Islet of Langerhans (tissue), 1 donor: ENCODE measurements around the gene GRIN2C.

Experiments used
- FAIRE-seq: peaks from one replicate; lab custom pipeline; 2011; peaks lifted over from hg19 to GRCh38; lab: Jason Lieb, UNC

GRIN2C gene

DNA sequence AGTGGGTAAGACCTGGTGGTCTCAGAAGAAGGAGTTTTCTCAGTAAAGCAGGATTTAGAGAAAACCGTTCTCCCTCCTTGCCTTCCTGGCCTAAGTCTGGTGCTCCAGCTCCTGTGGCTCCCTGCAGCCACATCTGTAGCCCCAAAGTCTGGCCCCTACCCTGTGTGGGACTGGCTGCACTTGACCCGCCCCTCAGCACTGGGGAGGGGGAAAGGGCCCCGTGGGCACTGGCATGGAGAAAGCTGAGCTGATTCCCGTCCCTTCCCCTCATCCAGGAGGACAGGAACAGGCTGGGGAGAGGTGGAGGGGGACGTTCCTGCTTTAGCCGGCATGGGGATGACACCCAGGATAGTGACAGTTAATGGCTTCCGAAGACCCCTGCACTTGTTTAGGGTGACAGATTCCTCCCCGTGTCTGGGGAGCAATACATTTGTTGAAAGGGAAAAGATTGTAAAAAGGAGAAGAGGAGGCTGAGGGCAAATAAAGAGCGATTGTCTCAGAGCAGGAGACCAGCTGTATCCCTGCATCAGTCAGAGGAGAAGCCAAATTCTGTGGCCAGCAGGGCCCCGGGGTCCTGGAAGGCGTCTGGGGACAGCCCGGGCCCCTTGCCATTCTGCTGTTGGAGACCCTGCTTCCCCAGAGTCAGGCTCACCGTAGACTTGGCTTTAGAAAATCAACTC, 37.9 kb downstream of the GRIN2C start:
- no peak for FAIRE-seq

GRCh38 chr17:74819801-74820436, 39.8 kb downstream of the GRIN2C start:
- FAIRE-seq: no peak

GRCh38 chr17:74818291-74818938, 41.3 kb downstream of the GRIN2C start:
- no peak for FAIRE-seq

GRCh38 chr17:74816905-74817620, 42.6 kb downstream of the GRIN2C start:
- FAIRE-seq: no peak

- FAIRE-seq: no peak
Measured at GRCh38 chr17:74815550-74816370, 43.9 kb downstream of the GRIN2C start.

GRCh38 chr17:74815067-74815466, 44.6 kb downstream of the GRIN2C start:
- no peak for FAIRE-seq

- no peak for FAIRE-seq
Measured at GRCh38 chr17:74814453-74814852, 45.2 kb downstream of the GRIN2C start.

DNA sequence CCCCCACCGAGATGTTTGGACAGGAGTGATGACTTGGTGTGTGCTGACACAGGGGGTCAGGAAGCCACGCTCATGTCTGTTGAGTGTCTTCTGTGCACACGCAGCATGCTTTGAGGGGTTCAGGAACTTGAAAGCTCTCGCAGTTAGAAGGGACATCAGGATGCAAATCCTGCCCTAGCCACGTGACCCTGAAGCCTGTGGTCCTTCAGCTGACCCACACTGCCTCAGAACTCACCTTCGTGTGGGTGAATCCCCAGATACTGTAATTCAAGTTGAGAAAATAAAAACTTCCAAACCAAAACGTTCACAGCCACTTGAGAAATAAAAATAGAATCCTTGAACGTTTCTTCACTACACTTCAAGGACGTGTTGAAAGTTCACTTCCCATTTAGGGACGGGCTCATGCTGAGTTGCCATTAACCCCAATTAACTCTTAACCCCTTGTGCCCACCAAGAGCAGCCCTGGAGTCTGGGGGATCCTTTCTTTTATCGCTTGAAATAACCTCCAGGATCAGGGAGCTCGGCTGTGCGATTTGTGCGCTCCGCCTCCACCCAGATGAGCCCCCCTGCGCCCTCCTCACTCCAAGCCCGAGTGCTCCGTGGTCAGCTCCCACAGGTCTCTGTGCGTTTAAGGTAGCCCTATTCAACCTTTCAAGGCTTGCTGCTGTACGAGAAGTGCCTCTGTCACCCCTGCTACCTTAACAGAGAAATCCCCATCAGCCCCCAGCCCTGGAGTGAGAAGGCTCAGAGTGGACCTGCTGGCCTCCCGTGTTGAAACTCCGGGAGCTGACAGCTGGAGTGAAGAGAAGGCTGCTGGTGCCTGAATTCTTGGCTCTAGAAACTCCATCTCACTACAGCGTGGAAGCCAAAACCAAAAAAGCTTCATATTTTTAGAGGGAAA, 47.3 kb downstream of the GRIN2C start:
- no peak for FAIRE-seq

GRCh38 chr17:74810699-74811485, 48.8 kb downstream of the GRIN2C start:
- no peak for FAIRE-seq

- no peak for FAIRE-seq
Measured at GRCh38 chr17:74808714-74809430, 50.8 kb downstream of the GRIN2C start.

GRCh38 chr17:74807925-74808324, 51.8 kb downstream of the GRIN2C start:
- FAIRE-seq: no peak

DNA sequence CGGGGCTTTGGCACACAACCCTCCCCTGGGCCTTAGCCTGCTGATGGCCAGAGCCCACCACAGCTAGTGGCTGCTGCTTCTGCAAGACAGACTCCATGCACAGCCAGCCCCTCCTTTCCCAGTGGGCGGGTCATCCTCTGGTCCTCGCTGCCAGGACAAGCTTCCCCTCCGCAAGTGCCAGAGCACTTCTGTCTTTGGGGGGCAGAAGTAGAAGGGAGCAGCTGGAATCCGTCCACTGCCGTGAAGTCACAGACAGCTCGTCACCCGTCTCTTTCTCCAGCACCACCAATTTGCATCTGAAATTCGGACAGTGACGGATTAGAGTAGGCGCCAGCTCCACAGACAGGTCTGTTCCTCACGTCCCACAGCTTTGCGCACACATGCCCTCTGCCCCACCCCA, 52.2 kb downstream of the GRIN2C start:
- FAIRE-seq: no peak

DNA sequence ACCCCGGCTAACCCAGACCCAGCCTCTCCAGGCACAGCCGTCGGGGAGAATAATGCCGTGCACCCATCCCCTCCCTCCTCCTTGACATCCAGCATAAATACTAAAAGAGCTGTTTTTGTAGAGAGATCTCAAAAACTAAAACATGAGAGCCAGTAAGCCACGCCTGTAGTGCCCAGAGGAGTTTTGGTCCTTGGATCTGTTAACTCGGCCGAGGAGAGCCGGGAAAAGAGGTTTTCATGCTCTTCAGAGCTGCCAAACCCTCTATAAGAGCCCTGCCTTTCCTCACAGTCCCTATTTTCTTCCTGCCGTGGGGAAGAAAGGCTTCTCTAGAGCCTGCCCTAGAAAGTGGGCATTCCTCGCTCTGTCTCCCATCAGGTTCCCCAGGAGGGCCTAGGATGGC, 53.4 kb downstream of the GRIN2C start:
- no peak for FAIRE-seq

- FAIRE-seq: no peak
Measured at GRCh38 chr17:74805591-74805991, 54.1 kb downstream of the GRIN2C start.

- no peak for FAIRE-seq
Measured at GRCh38 chr17:74804683-74805082, 55.0 kb downstream of the GRIN2C start.

GRCh38 chr17:74803971-74804370, 55.7 kb downstream of the GRIN2C start:
- FAIRE-seq: no peak

DNA sequence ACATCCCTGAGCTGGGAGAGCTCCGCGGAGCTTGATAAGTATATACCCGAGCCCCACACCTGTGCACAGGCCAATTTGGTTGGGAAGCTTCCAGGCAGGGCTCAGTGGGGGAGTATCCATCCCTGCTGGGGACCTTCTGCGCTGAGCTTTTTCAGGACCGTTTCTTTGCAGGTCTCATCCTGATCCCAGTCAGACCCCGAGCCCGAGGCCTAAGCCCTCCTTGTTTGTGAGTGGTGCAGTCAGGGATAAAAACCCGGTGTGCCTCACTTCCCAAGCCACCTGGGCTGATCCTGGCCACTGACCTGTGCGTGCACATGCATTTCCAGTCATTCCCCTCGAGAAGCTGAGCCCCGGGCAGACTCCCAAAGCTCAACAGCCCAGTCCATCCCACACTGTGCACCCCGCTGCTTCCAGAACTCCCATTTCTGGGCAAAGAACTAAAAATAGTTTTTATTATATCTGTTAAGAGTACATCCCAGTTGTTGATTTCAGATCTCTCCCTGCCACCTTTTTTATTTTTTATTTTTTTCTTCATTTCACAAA, 56.2 kb downstream of the GRIN2C start:
- no peak for FAIRE-seq

DNA sequence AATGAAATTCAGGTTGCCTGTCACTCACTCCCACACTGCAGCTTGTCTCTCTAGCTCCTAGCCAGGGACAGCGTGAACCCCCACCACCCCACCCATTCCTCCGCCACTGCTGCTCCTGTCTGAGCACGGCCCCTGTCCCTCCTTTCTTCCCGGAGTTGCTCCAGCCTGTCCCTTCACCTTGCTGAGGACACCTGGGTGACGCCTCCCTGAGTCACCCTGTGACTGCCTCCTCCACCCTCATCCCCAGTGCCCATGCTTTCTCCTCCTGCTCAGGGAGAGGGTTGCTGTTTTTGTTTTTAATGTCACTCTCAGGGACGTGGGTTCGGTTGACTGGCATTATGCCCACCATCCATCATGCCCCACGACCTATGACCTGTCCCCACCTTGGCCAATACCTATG, 57.8 kb downstream of the GRIN2C start:
- FAIRE-seq: no peak

GRCh38 chr17:74800531-74800930, 59.2 kb downstream of the GRIN2C start:
- no peak for FAIRE-seq
